ENCODE data around the gene EHMT1. TPM values are rescaled to one million over a fixed set of nuclear protein-coding genes. Genes with fewer than 3 reads are reported as not detected.

The EHMT1 gene
- polyA plus RNA-seq, 10 donors, result 35.8 to 56.6 (median 46.2) TPM

DNA sequence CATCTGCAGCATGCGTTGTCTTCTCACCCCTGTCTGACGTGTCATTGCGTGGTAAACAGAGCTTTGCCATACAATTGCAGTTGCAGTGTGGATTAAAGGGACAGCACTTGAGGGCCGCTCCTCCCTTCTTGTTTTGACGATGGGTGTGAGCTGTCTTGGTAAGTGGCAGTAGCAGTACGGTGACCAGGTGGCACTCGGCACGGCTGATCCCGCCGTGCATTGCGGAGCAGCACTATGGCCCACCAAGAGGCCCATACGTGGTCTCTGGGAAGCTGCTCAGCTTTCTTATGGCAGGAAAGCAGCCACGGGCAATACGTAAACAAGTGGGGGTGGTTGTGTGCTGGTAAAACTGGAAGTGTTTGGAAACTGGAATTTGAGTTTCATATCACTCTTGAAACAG is 25.1 kb downstream of the EHMT1 start:
- no peak for DNase-seq

DNA sequence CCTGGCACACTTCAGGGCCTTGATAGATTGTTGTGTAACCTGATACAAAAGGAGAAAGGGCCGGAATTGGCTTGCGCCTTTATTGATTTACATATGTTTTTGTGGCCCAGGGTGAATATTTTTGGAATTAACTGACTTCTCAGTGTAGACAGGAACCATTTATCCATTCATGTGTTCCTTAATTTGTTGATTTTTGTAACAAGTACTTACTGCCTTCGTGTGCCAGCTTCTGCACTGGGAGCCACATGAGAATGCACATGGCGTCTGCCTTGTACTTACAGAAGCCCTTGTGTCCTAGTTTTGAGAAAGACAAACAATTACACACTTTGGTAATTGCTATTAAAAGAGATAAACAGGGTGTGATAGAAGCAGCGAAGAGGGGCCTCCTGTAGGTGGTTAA is 26.4 kb downstream of the EHMT1 start:
- no peak for DNase-seq

DNA sequence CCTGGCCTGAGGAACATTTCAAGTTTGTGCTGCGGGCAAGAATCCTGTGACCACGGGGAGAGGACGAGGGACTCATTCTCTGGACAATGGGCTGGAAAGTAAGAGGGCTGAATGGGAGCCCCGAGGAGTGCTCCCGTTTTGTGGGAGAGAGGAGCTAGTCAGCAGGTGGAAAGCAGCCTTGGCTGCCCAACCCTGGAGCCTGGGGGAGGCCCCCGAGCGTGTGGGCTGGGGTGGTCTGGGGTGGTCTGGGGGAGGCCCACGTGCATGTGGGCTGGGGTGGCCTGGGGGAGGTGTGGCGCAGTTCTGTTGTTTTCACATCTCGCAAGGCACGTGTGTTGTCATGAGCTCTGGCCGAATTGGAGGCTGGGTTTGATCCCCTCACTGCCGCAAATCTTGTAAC is 27.5 kb downstream of the EHMT1 start:
- no peak for DNase-seq

DNA sequence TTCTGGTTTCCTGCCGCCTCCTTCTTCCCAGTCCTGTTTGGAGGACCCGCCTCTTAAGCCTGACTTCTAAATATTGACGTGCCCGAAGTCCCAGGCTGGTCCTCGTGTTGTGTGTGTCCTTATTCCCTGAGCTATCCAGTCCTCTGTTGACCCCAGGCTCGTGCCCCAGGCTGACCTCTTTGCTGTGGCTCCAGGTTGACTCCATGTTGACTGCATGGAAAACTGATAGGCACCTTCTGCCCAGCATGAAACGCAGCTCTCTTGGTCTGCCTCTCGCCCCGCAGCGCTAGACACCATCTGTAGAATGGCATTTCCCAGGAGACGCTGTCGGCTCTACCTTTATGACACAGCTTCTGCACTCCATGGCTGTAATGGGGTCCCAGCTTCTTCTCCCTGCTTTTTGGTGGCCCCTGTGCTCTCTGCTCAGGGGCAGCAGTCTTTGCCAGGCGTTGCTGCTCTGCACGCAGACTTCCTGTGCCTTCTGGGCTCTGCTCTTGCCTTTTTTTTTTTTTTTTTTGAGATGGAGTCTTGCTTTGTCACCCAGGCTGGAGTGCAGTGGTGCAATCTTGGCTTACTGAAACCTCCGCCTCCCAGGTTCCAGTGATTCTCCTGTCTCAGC is 28.4 kb downstream of the EHMT1 start:
- no peak for DNase-seq

DNA sequence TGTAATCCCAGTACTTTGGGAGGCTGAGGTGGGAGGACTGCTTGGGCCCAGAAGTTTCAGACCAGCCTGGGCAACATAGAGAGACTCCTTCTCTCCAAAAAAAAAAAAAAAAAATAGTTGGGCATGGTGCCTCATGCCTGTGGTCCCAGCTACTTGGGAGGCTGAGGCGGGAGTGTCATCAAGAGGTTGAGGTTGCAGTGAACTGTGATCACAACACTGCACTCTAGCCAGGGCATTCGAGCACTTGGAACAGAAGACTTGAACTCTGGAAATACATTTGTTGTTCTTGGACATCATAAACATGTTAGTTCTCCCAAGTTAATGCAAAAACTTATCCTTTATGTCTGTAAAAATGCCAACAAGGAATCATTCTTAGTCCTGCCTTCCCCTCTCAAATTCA is 29.6 kb downstream of the EHMT1 start:
- no peak for DNase-seq

DNA sequence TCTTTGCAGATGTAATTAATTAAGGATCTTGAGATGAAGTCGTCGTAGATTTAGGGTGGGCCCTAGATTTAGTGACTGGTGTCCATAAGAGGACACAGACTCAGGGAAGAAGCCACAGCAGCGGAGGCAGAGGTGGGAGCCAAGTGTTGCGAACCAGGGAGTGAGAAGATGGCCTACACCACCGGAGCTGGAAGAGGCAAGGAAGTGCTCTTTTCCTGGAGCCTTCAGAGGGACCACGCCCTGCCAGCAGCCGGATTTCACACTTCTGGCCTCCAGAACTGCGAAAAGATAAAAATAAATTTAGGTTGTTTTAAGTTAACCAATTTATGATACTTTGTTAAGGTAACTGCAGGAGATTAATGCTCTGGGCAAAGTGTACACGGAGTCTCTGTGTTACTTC is 30.7 kb downstream of the EHMT1 start:
- DNase-seq, result no peak

DNA sequence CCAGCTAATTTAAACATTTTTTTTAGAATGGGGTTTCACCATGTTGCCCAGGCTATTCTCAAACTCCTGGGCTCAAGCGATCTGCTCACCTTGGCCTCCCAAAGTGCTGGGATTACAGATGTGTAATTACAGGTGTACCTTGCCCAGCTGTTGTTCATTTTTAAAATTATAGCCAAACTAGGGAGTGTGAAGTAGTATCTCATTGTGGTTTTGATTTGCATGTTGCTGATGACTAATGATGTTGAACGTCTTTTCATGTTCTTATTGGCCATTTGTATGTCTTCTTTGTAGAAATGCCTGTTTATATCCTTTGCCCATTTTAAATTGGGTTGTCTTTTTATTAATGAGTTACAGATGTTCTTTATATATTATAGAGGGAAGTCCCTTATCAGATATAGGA is 31.5 kb downstream of the EHMT1 start:
- no peak for DNase-seq

DNA sequence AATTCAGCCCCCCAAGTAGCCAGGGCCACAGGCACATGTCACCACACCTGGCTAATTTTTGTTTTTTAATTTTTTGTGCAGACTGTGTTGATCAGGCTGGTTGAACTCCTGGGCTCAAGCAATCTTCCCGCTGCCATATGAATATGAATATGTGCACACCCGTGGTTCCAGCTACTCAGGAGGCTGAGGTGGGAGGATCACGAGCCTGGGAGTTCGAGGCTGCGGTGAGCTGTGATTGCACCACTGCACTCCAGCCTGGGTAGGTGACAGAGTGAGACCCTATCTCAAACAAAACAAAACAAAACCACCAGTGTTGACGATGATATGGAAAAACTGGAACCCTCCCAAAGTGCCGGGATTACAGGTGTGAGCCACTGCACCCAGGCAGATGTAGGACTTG is 32.0 kb downstream of the EHMT1 start:
- DNase-seq, result no peak

DNA sequence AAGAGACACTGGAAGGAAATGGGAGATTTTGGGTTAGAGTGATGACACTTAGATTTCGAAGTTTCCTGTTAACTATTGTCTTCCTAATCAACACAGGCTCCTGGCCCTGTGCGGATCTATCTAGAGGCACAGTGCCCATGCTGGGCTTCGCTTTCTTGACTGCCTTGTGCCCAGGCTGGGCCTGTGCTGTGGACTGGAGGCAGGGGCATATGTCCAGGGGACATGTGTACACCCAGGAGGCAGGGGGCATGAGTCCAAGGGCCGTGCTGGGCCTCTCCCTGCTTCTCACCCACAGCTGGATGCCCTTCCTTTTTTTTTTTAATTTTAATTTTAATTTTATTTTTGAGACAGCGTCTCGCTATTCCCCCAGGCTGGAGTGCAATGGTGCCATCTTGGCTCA is 37.6 kb downstream of the EHMT1 start:
- no peak for DNase-seq

DNA sequence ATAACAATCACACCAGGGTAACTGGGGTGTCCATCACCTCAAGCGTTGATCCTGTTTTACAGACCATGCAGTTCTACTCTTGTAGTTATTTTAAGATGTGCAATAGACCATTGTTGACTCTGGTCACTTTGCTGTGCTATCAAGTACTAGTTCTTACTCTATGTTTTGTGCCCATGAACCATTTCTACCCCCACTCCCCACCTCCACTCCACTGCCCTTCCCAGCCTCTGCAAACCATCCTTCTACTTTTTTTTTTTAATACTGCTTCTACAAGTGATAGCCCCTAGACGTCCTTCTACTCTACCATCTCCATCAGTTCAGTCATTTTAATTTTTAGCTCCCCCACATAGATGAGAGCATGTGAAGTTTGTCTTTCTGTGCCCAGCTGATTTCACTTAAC is 38.8 kb downstream of the EHMT1 start:
- no peak for DNase-seq

DNA sequence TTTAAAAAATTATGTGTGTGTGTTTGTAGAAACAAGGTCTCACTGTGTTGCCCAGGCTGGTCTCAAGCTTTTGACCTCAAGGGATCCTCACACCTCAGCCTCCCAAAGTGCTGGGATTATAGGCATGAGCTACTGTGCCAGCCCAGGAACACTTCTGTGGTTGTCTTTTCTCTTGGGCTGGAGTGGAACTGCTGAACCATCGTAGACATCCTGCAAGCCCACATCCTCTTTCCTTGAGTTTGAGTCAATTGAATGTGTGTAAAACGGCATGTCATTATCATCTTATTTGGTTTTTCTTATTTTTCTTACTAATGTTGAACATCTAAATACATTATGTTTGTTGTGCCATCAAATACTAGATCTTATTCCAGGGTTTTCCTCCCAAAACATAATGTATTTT is 40.0 kb downstream of the EHMT1 start:
- DNase-seq, result no peak

DNA sequence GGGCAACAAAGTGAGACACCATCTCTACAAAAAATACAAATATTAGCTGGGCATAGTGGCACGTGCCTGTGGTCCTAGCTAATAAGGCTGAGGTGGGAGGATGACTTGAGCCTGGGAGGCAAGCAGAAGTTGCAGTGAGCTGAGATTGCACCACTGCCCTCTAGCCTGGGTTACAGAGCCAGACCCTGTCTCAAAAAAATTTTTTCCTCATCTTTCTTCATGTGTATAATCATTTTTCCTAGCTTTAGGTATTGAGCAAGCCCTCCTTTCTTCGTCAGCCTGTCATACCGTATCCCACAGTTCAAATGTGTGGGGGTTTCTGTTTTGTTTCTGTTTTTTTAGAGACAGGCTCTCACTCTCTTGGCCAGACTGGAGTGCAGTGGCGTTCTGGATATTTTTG is 41.3 kb downstream of the EHMT1 start:
- DNase-seq, result no peak

DNA sequence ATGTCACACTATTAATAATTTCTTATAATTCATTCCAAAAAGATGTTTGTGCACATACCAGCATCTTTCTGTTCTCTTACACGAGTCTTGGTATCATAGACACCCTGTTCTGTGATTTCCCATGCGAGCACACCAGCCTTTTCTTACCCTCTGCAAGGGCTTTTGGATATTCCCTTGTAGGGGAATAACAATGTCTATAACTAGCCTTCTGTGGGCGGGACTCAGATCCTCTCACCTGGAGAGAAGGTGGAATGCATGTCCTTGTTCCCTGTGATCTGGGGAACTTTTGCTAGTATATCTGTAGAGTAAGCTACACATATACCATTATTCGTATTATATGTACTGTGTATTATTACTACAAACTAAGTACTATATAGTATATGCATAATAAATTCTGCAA is 44.8 kb downstream of the EHMT1 start:
- DNase-seq, result no peak

DNA sequence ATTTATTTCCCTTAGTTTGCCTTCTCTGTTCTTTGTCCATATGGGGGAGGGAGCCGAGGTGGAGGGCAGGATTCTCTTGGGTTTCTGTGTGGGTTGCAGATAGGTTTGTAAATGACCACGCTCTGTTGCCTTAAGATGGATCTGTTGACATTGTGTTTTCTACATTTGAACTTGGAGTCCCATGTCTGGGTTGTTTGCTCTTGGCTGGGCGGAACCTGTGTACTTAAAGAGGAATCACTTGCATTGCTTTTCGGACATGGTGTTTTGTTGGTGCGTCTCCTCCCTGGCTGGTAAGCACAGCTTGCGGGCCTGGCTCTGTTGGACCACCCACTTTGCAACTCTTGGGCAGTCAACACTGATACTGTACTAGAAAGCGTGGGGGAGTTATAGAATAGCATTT is 45.9 kb downstream of the EHMT1 start:
- no peak for DNase-seq

DNA sequence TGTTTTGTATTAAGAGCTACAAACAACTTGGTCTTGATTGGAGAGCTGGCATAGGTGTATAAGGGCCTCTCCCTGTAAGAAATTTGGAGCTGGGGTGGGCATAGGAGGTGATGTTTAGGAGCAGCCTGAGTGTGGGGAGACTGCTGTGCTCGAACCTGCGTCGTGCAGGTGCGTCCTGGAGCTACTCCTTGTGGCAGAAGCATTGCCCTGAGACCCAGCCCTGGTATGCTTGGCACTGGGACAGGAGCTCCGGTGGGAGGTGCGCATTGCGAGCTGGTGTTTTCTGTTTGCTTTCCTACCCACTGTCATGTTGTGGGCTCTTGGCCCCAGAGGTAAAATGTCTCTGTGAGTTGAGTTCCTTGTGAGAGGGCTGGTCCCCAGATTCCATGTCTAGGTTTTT is 46.4 kb downstream of the EHMT1 start:
- DNase-seq, result no peak

DNA sequence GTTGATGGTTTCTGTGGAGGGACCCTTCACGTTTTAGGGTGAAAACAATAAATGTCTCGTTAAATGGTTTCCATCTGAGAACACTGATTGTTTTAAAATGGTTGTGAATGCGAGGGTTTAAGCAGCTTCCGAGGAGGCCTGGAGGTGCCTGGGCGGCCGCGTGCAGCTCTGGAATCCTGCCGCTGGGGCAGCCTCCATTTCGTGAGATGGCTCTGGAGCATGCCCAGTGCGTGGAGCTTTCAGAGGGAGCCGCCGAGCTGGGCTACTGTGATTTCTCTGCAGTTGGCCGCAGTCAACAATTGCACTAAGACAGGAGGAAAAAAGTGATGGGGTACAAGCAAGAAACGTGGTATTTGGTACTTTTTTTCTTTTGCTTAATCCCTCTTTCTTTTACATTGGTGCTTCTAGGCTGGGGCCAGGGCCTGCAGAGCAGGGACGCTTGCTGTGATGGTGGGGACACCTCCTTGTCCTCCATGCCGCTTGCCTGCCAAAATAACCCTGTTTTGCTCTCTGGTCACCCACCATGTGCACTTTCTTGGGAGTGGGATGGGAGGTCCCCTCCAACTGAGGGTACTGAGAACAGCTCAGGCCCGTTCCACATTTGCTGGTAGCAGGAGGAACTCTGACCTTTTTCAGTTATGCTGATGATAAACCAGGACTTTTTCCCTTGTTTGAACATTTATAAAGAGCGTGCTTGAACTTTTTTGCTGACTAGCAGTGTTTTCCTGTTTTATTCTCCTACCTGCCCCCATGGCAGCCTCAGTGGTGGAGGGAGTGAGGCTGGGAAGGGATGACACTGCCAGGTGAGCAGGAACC is 47.1 kb downstream of the EHMT1 start:
- DNase-seq, result no peak

DNA sequence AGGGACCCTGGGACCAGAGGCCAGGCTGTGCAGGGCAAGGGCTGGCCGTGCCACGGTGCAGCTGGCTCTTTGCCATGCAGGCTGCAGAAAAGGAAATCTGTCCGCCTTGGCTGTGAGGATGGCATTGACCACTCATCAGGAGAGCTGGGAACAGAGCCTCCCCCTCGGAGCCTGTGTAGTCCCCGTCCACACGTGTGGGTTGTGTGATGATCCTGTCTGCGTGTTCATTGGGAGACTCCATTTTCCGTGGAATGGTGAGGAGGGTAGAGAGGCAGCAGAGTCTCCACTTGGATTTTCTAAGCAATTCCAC is 47.7 kb downstream of the EHMT1 start:
- DNase-seq, result no peak

DNA sequence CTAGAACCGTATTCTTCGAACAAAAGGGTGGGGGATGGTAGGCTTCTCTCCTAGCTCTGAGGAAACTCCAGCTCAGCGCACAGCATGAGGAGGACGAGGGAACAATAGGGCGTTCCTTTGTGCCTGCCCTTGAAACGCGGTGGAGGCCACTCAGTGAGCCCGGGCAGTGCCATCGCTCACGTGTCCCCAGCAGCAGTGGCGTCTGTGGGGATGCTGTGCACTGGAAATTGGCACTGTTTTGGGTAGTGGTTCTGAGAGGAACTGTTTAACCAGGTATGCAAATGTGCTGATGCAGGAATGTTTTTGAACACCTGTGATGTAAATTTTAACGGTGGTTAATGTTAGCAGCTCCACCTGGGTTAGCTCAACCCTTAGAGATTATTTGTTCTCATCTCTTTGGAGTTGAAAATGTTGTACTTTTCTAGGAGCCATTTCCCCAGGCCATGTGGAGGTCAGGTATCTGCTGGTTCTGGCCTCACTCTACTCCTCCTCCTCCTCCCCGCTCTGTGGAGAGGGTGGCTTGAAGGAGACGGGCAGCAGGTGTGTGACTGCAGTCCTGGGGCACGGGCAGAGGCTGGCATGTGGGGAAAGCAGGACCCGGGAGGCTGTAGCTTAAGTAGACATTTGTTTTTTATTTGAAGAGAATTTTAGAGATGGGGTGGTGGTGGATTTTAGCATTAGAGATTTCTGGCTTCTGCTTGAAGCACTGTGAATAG is 48.3 kb downstream of the EHMT1 start:
- DNase-seq, result no peak

DNA sequence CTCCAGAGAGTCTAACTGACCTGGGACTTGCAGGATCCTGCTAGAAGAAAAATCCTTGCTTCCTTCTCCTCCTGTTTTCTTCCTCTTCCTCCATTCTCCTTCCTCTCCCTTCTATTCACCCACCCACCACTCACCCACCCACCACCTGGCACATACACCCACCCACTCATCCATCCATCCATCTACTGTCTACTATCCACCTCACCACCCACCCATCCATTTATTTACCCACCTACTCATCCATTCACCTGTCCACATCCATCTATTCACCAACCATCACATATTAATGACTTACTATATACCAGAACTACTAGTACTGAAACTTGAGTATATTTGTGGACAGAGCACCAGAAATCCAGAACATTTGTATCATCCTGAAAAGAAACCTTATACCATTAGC is 49.4 kb downstream of the EHMT1 start:
- DNase-seq, result no peak

DNA sequence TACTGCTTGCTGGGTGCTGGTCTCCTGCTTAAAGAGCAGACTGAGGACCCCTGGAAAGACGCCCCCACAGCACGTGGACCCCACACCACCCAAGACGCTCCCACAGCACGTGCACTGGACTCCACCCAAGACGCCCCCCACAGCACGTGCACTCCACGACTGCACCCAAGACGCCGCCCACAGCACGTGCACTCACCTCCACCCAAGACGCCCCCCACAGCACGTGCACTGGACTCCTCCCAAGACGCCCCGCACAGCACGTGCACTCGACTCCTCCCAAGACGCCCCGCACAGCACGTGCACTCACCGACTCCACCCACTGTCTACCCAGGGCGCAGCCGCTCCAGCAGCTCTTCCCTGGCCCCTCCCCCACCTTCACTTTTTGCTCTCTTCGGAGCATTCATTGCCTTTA is 50.5 kb downstream of the EHMT1 start:
- peak in 1 of 3 donors; percentile 39 for DNase-seq

DNA sequence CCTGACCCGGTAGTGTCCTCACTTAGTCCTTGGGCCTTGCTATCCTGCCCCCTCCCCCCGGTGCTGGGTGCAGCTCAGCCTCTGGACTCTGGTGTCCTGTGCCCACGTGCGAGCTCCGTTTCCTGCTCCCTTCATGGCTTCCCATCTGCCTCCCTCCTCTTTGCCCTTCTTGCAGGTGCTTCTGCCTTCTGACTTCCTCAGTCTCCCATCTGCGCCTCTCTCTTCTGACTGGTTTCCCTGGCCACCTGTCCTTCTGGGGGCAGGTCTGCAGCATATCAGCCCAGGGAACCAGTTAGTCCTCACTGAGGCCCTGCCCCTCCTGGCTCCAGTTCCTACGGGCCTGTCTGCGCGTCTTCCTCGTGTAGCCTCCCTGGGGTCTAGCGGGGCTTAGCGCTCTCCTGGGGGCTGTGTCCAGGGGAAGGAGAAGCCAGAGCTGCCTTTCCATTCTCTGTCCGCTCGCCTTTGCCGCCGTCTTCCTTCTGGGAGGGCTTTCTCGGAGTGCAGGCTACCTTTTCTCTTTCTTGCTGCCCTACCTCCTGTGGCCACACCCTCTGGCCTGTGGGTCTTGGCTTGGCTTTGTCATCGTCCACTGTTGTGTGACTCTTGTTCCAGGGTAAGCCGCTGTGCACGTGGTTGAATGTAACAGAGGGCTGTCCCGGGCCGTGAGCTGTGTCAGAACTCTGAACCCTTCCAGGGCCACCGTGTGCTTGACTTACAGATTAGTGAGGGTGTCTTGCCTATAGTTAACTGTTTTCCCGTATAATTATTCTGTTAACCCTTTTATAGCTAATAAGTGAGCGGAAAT is 51.8 kb downstream of the EHMT1 start:
- no peak for DNase-seq

DNA sequence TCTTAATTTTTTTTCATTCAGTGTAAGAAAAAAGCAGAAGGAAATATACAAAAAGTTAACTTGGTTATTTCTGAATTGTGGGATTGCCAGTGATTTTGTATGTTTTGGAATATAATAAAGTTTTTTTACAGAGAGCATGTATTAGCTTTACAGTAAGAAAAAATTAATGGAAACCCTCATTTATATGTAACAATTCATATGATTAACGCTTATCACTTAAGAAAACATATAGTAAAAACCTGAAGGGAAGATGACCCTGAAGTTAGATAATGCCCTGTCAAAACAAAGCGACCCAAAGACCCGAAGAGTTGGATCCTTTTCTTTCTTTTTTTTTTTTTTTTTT is 52.4 kb downstream of the EHMT1 start:
- no peak for DNase-seq

DNA sequence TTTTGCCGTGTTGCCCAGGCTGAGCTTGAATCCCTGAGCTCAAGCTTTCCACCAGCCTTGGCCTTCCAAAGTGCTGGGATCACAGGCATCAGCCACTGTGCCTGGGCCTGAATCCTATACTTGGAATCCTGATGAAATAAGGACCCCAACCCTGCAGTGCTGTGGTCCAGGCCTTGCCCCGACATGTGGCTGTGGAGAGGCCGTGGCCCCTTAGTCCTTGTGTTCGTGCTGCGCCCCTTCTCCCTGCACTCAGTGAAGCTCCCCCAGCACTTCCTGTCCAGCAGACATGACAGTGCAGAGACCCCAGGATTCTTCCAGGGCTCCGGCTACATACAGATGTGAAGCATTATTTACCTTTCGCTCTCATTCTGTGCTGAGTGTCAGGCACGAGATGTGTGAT is 52.9 kb downstream of the EHMT1 start:
- DNase-seq, result no peak

Measured in muscle of back (tissue), 11 donors.